GM18511 (cell line): ENCODE data around the gene FAM78B.

Source experiments
- ATAC-seq: cut with Tn5 transposase; IDR thresholded peaks from one replicate; pipeline ENCODE4 v1.9.1; 2021; ENCODE audit warnings: mild to moderate bottlenecking, moderate library complexity; ENCODE audit not compliant: unreplicated experiment

FAM78B gene

DNA sequence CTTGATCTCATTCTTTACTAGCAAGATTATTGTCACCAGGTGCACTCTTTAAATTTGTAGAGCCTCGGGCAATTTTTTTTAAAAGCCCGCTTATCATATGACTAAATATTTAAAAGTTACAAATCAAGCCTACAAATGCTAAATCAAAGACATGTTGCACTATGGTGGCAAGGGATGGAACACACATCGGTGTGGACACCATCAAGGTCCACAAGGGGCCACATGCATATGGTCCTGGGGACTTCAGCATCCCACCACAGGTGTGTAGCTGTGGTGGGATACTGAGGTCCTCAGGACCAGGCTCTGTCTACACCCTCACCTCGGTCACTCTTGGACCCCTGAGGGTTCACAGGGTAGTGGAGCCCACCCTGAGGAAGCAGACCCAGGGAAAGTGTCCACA is 45.8 kb downstream of the FAM78B start:
- no peak for ATAC-seq

DNA sequence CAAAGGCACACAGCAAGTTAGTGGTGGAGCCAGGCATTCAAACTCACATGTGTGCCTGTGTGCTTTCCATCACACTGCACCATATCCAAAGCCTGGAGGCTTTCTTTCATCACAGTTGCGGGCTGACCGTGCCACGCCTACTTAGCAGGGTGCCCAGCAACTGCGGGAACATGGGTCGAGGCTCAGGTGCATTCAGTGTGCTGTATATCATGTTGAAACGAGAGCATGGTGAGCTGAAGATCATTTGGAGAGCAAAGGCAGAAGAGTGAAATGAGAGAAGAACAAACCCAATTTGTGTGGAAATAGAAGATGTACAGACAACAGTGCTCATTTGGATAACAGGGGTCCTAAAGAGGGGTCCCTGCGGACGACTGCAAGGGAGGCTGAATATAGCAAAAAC is 46.5 kb downstream of the FAM78B start:
- no peak for ATAC-seq

DNA sequence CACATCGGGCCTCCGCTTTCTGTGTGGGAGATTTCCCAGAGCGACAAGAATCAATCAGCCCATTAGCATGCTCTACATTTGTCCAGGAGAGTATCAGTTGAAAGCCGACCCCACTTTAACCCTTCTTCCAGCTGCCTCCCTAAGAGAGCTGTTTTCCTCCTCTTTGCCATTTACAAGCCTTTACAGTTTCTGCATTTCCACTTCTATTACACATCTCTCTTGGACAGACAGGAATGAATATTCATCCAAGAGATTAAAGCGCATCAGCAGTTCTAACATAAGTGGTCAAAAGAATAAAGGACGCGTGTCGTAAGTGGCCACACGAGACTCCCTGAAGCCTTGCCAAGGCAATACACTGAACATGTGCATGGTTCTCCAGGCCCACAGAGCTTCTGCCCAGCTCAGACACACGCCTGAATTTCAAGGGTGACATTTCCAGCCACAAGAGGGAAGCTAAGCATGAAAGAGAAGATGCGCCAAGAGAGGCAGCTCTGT is 47.3 kb downstream of the FAM78B start:
- ATAC-seq: no peak

DNA sequence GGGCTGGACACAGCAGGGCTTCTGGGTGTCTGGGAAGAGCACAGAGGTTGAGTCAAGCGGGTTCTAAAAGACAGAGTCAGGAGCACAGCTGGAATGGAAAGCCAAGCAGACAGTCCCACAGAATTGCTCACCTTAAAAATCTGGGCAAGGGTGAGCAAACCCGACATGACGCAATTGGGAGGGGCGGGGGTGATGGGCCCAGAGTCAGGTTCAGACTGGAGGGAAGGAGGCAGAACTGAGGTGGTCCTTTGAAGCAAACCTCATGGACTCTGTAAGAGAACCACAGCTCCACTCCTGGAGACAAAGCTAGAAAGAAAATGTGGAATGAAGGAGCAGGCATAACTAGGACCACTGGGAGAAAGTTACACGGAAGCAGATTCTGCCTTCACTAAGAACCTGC is 49.0 kb downstream of the FAM78B start:
- ATAC-seq: no peak

DNA sequence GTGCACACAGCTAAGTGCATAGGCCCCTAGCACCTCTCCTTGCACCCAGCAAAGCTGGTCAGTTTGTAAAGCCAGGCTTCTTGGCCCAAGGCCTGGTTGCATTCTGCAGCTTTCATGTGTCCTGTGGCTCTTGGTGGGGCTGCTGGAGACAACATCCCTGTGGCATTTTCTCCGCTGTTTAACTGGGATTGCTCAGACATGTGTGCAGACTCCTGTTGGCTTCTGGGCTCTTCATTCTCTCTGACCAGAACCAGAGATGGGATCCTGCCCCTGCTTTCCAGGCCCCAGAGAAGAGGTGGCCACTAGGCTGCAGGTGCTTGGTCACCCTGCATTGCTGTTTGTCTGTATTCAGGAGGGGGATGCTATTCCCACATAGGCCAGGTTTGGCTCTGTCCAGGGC is 50.8 kb downstream of the FAM78B start:
- no peak for ATAC-seq

- no peak for ATAC-seq
These were observed 52.4 kb downstream of the FAM78B start for GRCh38 chr1:166114419-166114818.

- no peak for ATAC-seq
These were observed 53.2 kb downstream of the FAM78B start for GRCh38 chr1:166113630-166114029.

DNA sequence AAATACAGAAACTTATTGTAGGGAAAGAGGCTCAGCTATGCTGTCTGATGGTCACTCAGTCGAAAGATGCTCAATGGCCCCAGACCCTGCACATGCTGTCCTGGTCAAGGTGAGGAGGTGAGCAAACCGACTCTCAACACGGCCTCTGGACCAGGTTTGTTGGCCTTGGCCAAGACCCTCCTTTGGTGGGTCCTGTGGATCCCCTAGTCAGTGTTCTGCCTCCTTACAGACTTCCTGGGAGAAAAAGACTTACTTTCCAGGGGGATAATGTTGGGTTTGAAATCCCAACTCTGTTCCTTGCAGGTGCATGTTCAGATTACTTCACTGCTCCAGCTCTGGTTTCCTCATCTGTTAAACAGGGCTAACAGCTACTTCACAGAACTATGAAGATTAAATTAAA is 53.8 kb downstream of the FAM78B start:
- no peak for ATAC-seq

DNA sequence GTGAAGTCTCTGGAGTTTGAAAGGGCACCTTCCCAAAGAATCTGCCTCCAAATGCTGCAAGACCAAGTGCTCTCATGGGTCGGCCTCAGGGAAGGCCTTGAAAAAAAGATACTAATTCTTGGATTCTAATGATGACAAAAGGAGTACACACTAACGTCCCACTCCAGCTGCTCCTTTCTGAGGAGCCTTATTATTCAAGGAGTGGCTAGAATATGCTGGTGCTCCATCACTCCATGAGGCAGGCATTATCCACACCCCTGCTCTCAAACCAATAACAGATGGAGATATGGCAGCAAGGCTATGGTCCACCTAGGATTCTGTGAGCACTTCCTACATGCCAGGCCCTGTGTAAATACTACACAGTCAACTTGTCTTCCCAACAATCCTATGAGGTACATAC is 54.4 kb downstream of the FAM78B start:
- no peak for ATAC-seq

DNA sequence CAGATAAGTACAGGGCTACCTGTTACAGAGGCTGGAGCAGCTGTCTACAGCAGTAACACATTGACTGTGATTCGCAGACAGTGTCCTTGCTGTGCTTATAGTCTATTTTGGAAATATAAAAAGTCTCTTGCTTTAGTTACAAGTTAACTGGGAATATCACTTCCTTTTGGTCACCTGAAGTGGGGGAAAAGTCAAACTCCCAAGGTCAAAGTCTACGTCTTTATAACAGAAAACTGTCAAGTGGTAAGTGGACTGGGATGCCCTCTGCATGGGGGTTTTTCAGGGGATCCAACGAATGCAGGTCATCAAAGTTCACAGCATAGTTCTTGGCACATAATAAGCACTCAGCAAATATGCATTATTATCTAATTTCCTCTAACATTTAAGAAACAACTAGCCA is 55.4 kb downstream of the FAM78B start:
- ATAC-seq: no peak

- ATAC-seq: no peak
These were observed 76.6 kb downstream of the FAM78B start for GRCh38 chr1:166090244-166090643.

- peak; percentile 79 for ATAC-seq
These were observed 77.0 kb downstream of the FAM78B start for GRCh38 chr1:166089804-166090203.

DNA sequence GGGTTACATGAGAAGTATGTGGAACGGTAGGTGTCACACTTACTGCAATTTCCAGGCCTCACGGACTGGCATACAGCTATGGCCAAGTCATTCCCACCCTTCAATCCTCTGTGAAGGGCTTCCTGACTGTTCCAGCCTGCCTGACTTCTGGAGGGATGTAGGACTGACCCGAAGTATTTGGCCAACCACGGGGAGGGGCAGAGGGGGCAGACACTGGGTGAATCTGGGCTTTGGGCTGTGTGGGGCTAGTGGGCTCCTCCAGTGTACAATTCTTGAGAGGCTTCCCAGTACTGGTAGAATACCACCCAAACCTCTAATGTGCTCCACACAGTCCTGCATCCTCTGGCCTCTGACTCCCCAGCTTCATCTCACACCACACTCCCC is 78.2 kb downstream of the FAM78B start:
- no peak for ATAC-seq

GRCh38 chr1:166087734-166088571 is 78.8 kb downstream of the FAM78B start:
- ATAC-seq: no peak

- peak; percentile 27 for ATAC-seq
These were observed 80.5 kb downstream of the FAM78B start for GRCh38 chr1:166086113-166086883.

DNA sequence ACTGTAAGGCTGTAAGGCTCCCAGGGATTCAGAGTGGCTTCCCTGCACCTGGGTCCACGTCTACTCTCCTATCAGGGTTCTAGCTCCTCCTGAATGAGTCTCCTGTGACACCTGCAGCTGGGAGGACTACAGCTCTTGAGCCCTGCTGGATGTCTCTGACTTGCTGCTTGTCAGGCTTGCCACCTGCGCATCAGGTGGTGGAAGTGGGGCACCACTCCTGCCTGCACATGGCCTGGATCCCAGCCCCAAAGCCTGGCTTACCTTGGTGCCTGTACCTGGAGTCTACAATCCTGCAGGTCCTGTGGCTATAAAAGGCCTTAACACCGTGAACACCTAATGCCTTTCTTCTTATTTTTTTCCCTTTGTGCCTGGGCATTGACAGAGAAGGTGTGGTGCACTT is 82.2 kb downstream of the FAM78B start:
- ATAC-seq: no peak

DNA sequence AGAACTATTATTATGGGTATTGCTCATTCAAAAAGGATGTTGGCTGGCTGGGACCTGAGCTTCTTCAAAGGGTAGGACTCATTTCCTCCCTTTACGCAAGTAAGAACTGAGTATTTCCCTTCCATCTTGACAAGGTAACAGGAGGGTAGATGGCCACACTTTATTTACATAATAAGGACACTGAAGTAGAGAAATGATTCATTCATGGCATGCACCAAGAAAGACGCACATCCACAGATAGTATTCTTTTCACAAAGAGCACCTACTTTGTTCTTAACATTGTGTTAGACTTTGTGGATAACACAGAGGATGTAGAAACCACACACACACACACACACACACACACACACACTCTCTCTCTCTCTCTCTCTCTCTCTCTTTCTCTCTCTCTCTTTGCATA is 82.9 kb downstream of the FAM78B start:
- peak; percentile 63 for ATAC-seq

- ATAC-seq: no peak
These were observed 84.2 kb downstream of the FAM78B start for GRCh38 chr1:166082601-166083000.

GRCh38 chr1:166080967-166081870 is 85.6 kb downstream of the FAM78B start:
- no peak for ATAC-seq

DNA sequence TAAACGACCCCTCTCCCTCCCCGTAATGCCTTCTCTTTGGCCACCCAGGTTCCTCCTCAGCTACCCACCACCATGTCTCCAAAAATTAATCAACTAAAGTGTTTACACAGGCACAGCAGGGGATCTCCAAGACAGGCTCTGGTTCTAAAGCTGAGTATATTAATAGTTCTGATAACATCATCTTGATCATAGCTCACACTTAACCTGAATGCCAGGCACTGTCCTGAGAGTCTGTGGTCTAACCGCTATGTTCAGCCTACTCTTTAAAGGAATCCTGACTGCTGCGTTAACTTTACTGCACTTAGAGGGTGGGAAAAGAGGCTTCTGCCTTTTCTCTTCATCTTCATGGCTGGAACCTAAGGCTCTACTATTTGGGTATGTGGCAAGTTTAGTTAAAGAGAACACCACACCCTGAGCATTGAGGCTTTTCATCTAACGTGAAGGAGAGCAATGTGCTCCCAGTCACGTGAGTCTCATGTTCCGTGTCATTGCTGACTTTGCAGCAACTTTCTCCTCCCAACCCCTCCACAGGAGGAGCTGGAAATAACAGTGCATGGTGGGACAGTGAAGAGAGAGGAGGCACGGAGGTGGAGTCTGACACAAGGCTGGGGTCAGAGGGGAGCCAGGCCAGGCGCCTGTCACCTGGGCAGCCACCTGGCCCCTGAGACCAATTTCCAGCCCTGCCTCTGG is 86.4 kb downstream of the FAM78B start:
- ATAC-seq: no peak

DNA sequence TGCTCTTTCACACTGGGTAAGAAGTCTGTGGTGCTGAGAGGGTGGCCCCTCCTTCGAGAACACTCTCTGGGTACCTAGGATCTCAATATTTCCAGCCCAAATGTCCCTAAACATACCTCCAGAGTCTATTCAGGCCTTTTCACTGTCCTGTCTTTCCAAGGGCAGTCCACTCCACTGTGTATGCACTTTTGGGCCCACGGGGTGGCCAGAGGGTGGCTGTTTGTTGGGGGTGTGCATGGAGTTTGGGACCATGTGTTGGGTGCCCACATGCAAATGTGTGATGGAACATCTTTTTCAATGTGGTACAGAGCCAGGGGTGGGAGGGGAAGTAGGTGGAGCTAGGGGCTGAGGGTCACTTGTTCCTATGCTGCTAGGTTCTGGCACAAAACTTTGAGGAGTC is 87.5 kb downstream of the FAM78B start:
- ATAC-seq: no peak
